SU-DHL-6 (cell line): Measurements from ENCODE around the gene PTPRQ.

Experiments used
- EZH2phosphoT487 ChIP-seq: fragments of 200-600 bp; sonication (generic), shearing (Covaris generic); conservative IDR thresholded peaks from 2 replicates; pipeline ENCODE4 v1.6.1; 2018; ENCODE audit warnings: mild to moderate bottlenecking, antibody characterized with exemption, low read length, moderate library complexity, mixed read lengths
- TF ChIP-seq, protein P1 (sequence below): fragments of 200-600 bp; sonication (generic); IDR thresholded peaks from one replicate; pipeline ENCODE4 v1.5.1; 2017; ENCODE audit warnings: antibody characterized with exemption, mild to moderate bottlenecking, low read length, moderate library complexity; ENCODE audit not compliant: insufficient read depth, poor library complexity, severe bottlenecking

DNA sequence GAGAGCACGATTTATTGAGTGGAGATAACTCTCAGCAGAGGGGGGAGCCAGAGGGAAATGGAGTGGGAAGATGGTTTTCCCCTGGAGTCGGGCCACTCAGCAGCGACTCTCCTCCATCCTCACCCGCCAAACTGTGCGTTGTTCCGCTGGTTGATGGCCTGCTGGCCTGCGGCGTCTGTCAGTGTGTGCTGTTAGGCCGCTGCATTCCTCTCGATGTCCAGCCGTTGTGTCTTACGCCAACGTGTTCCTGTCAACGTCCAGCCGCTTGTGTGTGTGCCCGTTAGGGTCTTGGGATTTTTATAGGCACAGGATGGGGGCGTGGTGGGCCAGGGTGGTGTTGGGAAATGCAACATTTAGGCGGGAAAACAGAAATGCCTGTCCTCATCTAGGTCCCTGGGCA is 69.2 kb downstream of the PTPRQ start:
- TF ChIP-seq, protein P1, sequence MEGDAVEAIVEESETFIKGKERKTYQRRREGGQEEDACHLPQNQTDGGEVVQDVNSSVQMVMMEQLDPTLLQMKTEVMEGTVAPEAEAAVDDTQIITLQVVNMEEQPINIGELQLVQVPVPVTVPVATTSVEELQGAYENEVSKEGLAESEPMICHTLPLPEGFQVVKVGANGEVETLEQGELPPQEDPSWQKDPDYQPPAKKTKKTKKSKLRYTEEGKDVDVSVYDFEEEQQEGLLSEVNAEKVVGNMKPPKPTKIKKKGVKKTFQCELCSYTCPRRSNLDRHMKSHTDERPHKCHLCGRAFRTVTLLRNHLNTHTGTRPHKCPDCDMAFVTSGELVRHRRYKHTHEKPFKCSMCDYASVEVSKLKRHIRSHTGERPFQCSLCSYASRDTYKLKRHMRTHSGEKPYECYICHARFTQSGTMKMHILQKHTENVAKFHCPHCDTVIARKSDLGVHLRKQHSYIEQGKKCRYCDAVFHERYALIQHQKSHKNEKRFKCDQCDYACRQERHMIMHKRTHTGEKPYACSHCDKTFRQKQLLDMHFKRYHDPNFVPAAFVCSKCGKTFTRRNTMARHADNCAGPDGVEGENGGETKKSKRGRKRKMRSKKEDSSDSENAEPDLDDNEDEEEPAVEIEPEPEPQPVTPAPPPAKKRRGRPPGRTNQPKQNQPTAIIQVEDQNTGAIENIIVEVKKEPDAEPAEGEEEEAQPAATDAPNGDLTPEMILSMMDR = no peak
- no peak for TF ChIP-seq EZH2phosphoT487
